Astrocyte of the spinal cord (primary cell): ENCODE measurements around the gene TIAM1.

Experiments
- DNase-seq: peaks from one replicate; pipeline ENCODE4 v3.0.0; 2011; ENCODE audit warnings: low read depth, low spot score
- H3K4me3 ChIP-seq: 2 replicates; pipeline ENCODE4 v1.5.1; 2011; ENCODE audit warnings: low read depth, mild to moderate bottlenecking, low read length, moderate library complexity
- in situ Hi-C: cut with HindIII; loops from 2 replicates; pipeline ENCODE4 v1.10.0; 2017; ENCODE audit warnings: low sequenced_read_pairs
- TF ChIP-seq, protein P1 (sequence below): IDR thresholded peaks from 2 replicates; pipeline ENCODE4 v1.5.1; 2012; ENCODE audit warnings: low read depth, mild to moderate bottlenecking, low read length, inconsistent platforms

The TIAM1 gene

DNA sequence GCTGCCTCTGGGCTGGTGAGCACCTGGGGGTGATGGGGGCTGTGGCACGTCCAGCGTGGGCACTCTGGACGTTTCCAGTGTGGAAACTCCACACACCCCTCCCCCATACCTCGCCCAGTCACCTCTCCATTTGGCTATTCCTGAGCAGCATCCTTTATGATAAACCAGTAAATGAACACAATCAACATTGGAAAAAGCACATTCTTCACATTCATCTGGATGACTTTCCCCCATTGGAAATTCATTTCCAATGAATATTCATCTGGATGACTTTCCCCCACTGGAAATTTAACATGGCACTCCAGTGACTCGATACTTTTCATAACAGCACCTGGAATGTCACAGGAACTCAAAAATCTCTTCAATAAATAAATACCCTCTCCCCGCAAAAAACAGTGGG is 201.0 kb downstream of the TIAM1 start:
- TF ChIP-seq, protein P1, sequence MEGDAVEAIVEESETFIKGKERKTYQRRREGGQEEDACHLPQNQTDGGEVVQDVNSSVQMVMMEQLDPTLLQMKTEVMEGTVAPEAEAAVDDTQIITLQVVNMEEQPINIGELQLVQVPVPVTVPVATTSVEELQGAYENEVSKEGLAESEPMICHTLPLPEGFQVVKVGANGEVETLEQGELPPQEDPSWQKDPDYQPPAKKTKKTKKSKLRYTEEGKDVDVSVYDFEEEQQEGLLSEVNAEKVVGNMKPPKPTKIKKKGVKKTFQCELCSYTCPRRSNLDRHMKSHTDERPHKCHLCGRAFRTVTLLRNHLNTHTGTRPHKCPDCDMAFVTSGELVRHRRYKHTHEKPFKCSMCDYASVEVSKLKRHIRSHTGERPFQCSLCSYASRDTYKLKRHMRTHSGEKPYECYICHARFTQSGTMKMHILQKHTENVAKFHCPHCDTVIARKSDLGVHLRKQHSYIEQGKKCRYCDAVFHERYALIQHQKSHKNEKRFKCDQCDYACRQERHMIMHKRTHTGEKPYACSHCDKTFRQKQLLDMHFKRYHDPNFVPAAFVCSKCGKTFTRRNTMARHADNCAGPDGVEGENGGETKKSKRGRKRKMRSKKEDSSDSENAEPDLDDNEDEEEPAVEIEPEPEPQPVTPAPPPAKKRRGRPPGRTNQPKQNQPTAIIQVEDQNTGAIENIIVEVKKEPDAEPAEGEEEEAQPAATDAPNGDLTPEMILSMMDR = no peak
- no peak for DNase-seq
- in situ Hi-C loops = no loop called here
- H3K4me3 ChIP-seq = no peak overlapping the region

DNA sequence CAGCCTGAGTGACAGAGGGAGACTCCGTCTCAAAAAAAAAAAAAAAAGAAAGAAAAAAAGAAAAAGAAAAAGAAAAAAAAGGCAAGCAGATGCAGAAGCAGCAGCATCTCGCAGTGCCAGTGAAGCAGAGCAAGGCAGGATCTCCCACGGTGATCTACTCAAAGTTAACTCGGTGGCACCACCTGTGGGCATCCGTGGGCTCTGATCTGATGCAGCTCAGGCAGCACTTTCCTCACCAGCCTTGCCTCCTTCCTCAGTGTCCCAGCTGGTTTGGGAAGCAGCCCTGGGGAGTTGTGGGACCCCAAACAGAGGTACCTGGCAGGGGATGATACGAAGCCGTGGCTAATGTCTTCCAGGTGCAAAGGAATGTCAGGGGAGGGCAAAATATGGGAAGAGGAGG is 201.5 kb downstream of the TIAM1 start:
- in situ Hi-C loops = no loop called here
- TF ChIP-seq, protein P1 = no peak
- DNase-seq = no peak
- no peak overlapping the region for H3K4me3 ChIP-seq

DNA sequence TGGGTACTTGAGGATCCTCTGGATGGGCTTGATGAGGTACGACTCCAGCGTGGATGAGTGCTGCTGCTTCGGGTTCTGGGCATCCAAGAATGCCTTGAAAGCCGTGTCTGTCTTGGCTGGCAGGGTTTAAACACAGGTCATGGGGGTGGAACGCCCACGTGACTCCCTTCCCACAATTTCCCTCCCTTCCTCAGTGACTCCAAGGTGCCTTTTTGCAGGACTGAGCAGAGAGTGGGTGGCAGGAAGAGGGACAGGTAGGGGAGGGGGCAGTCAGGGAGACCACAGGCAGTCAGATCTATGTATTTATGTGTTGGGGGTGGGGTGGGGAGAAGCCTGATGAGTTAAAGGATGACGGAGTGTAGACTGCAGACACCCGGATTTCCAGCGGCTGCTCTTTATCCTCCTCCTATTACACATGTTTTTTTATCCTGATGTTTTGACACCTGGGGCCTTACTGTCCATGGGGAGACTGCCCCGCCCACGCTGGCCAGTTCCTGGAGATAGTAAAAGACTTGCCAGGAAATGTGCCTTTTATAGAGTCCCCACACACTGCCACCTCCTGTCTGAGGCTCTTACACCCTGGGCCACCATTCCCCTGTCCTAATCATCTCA is 202.6 kb downstream of the TIAM1 start:
- no peak overlapping the region for H3K4me3 ChIP-seq
- TF ChIP-seq, protein P1 = no peak
- in situ Hi-C loops = no loop called here
- DNase-seq = no peak

DNA sequence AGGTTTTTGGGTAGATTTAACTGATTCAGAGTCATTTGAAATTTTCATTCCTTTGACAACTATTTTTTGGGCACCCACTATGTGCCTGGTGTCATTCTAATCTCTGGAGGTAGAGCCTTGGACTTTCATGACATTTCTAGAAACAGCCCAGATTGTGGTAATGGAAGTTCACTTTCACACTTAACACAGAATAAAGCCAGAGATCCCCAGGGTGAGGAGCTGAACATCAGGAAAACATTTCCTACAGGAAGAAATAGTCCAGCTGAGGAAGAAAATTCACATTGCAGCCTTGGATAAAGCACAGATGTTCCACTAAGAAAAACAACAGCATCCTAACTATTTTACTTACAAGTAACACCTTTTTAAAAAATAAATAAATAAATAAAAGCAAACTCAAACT is 203.4 kb downstream of the TIAM1 start:
- no peak for DNase-seq
- no peak overlapping the region for H3K4me3 ChIP-seq
- TF ChIP-seq, protein P1 = no peak
- in situ Hi-C loops = no loop called here

DNA sequence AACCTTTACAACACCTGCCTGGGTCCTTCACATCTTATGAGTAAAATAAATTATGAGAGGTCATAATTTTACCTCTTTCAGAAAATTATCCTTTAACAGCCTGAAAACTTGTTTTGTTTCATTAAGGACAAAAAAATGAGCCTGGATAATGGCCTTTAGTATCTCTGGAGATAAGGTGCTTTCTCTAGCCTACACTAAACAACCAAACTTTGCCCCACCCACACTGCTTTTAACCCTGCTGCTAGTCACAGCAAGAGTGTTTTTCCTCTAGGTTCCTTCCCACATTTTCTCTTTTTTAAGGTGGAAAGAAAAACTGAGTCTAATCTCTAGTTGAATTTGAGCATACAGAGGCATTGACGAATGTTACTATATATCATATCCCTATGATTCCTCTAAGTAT is 204.0 kb downstream of the TIAM1 start:
- DNase-seq = no peak
- no peak overlapping the region for H3K4me3 ChIP-seq
- TF ChIP-seq, protein P1 = no peak
- in situ Hi-C loops = no loop called here

DNA sequence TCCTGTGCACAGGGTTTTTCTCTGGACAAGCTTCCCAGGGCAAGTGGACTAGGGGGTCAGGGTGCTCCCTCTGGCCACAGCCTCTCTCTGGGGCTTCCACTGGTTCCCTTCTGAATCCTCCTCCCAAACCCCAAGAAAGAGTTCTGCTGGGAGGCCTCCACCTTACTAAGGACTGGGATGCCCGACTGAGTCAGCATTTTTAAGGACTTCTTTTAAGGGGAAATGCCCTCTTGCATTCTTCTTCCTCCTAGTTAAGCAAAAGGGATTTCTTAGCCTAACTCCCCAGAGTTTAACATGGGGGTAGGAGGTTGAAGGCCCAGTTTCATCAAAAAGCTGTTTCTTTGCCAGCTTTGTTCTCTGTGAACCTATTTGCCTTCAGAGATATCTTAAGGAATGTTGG is 206.1 kb downstream of the TIAM1 start:
- no peak for DNase-seq
- in situ Hi-C loops = no loop called here
- H3K4me3 ChIP-seq = no peak overlapping the region
- TF ChIP-seq, protein P1 = no peak

DNA sequence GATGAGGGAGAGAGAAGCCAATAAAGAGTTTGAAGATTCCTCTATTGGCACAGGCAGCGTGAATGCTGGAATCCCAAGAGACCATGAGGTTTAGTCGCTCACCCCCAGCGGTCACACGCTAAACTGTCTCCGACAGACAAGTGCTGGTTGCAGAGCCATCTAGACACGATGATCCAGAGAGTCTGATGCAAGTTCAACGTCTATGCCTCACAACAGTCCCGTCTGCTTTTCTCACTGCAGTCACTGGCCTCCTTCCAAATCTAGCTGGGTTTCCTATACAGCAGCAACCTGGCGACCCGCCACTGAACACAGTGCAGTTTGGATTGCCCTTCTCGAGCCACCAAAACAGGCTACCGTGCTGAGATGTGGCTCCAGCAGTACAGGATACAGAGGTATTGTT is 207.2 kb downstream of the TIAM1 start:
- TF ChIP-seq, protein P1 = no peak
- no peak overlapping the region for H3K4me3 ChIP-seq
- in situ Hi-C loops = no loop called here
- DNase-seq = peak; percentile 74
